Fibroblast of lung (primary cell): Measurements from ENCODE around the gene TUNAR. TPM values are rescaled to one million over a fixed set of nuclear protein-coding genes. Genes with fewer than 3 reads are reported as not detected.

Experiments
- DNase-seq, 2 donors: peaks; one replicate each; pipeline versions ENCODE4 v3.0.0 to v3.0.0-alpha.2; 2010; ENCODE audit warnings: low read depth in 2 of 2
- H2AFZ ChIP-seq: 2 replicates; pipeline ENCODE4 v1.5.1; 2012; ENCODE audit warnings: low read length, control low read depth, inconsistent platforms
- H3K27ac ChIP-seq: 2 replicates; pipeline ENCODE4 v1.5.1; 2011; ENCODE audit warnings: low read length, control low read depth; ENCODE audit not compliant: insufficient read depth
- H3K27me3 ChIP-seq: 2 replicates; pipeline ENCODE4 v1.5.1; 2011; ENCODE audit warnings: mild to moderate bottlenecking, low read length; ENCODE audit not compliant: control insufficient read depth, insufficient read depth
- H3K36me3 ChIP-seq: 2 replicates; pipeline ENCODE4 v1.5.1; 2011; ENCODE audit warnings: low read length; ENCODE audit not compliant: control insufficient read depth, insufficient read depth
- H3K4me1 ChIP-seq: 2 replicates; pipeline ENCODE4 v1.5.1; 2011; ENCODE audit warnings: low read length; ENCODE audit not compliant: control insufficient read depth, insufficient read depth; ENCODE audit errors: extremely low read depth
- H3K4me2 ChIP-seq: 2 replicates; pipeline ENCODE4 v1.5.1; 2011; ENCODE audit warnings: low read length, control low read depth; ENCODE audit not compliant: insufficient read depth; ENCODE audit errors: extremely low read depth
- H3K4me3 ChIP-seq, 4 experiments: fragments of 200-600 bp in 1 of 4; sonication (generic) in 1 of 4; replicated peaks in 1 of 4; 2 replicates each; pipeline ENCODE4 v1.5.1; 2011 to 2016; ENCODE audit warnings: low read length in 4 of 4, low read depth in 3 of 4, mild to moderate bottlenecking in 3 of 4, control low read depth in 2 of 4, inconsistent platforms in 1 of 4, mixed read lengths in 1 of 4; ENCODE audit not compliant: insufficient read depth in 1 of 4; ENCODE audit errors: control extremely low read depth in 1 of 4
- H3K79me2 ChIP-seq: 2 replicates; pipeline ENCODE4 v1.5.1; 2012; ENCODE audit warnings: mild to moderate bottlenecking, low read length, inconsistent platforms; ENCODE audit not compliant: control insufficient read depth, insufficient read depth
- H3K9ac ChIP-seq: 2 replicates; pipeline ENCODE4 v1.5.1; 2011; ENCODE audit warnings: mild to moderate bottlenecking, low read length, control low read depth; ENCODE audit not compliant: insufficient read depth
- H3K9me3 ChIP-seq: 2 replicates; pipeline ENCODE4 v1.5.1; 2012; ENCODE audit warnings: low read depth, low read length; ENCODE audit not compliant: control insufficient read depth, insufficient read depth
- H4K20me1 ChIP-seq: 2 replicates; pipeline ENCODE4 v1.5.1; 2011; ENCODE audit warnings: low read length; ENCODE audit not compliant: control insufficient read depth, insufficient read depth; ENCODE audit errors: extremely low read depth
- EZH2 ChIP-seq: IDR thresholded peaks from 2 replicates; pipeline ENCODE4 v1.5.1; 2012; ENCODE audit warnings: low read length, control low read depth, mild to moderate bottlenecking; ENCODE audit errors: missing control alignments
- polyA plus RNA-seq, 2 donors: library from polyadenylated mRNA; depleted of rRNA in 1 of 2; stranded (reverse) in 1 of 2; unstranded in 1 of 2; fragments of >200 nt; gene quantifications; 2 replicates each; pipeline ENCODE4 v1.2.1, GENCODE V29; 2011 to 2012; ENCODE audit warnings: missing spikeins in 1 of 2
- total RNA-seq: library from RNA; depleted of rRNA; stranded (reverse); fragments of >200 nt; gene quantifications from 2 replicates; pipeline ENCODE4 v1.2.1, GENCODE V29; 2014
- TF ChIP-seq, protein P1 (sequence below), 2 donors: IDR thresholded peaks in 1 of 2; conservative IDR thresholded peaks in 1 of 2; 1 replicate in 1 of 2; 2 replicates in 1 of 2; pipeline ENCODE4 v1.5.1; 2011 to 2012; ENCODE audit warnings: low read length in 2 of 2, control low read depth in 1 of 2, inconsistent platforms in 1 of 2, low read depth in 1 of 2, mild to moderate bottlenecking in 1 of 2

TUNAR gene
- total and polyA plus RNA-seq, 2 donors (not counting 1 experiment from before 2014, with no cell fraction given): not detected

DNA sequence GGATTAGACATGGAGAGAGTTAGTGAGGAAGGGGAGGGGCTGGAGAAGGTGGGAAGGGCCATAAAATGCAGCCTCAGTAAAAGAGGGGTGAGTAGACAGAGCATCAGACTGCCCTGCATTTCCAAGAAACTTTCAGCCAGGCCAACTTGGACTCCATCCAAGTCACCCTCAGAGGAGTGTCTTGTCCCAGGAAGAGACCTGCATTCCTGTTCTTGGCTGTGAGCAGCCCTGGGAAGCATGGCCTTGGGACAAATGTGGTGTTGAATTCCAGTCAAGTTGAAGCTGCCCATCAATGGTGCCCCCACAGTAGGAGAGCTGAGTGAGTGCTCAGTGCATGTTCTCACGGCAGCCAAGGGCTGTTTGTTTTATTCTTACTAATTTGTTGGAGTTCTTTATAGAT is 35.0 kb upstream of the TUNAR start:
- Histone ChIP-seq H3K9ac (no peak overlapping the region), H2AFZ (no peak overlapping the region), H3K27ac (no peak overlapping the region), H3K4me2 (no peak overlapping the region), H3K4me3 (no peak overlapping the region), H3K27me3 (no peaks in the 10 kb centered on the region), H3K79me2 (no peaks in the 10 kb centered on the region), H3K9me3 (no peaks in the 10 kb centered on the region), H4K20me1 (no peaks in the 10 kb centered on the region), H3K36me3 (no peaks in the 10 kb centered on the region), H3K4me1 (no peaks in the 10 kb centered on the region)
- DNase-seq: no peak
- TF ChIP-seq, protein P1, sequence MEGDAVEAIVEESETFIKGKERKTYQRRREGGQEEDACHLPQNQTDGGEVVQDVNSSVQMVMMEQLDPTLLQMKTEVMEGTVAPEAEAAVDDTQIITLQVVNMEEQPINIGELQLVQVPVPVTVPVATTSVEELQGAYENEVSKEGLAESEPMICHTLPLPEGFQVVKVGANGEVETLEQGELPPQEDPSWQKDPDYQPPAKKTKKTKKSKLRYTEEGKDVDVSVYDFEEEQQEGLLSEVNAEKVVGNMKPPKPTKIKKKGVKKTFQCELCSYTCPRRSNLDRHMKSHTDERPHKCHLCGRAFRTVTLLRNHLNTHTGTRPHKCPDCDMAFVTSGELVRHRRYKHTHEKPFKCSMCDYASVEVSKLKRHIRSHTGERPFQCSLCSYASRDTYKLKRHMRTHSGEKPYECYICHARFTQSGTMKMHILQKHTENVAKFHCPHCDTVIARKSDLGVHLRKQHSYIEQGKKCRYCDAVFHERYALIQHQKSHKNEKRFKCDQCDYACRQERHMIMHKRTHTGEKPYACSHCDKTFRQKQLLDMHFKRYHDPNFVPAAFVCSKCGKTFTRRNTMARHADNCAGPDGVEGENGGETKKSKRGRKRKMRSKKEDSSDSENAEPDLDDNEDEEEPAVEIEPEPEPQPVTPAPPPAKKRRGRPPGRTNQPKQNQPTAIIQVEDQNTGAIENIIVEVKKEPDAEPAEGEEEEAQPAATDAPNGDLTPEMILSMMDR (conservative IDR thresholded peaks at IDR 0.05 in 1 of 2, IDR thresholded peaks at IDR 0.05 in 1 of 2; ENCODE audit: low read depth in 1 of 2, low read length in 2 of 2): no peak
- TF ChIP-seq EZH2: no peak

DNA sequence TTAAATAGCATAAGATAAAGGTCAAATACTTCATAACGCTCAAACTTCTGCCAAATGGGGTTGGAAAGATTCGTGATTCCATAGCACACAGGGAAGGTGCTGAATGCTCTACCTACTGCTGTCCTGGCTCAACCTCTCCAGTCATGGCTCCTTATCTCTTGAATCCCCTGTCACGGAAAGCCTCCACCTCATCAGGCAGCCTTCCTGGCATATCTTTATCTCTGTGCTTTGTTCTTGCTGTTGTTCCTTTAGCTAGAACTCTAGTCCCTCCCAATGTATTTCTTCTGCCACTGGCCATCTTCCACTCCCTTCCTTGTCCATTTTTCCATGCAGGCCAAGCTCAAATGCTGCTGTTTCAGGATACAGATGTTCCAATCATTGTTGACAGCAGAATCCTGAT is 26.9 kb upstream of the TUNAR start:
- Histone ChIP-seq H3K4me1 (no peaks in the 10 kb centered on the region), H3K27me3 (no peaks in the 10 kb centered on the region), H4K20me1 (no peaks in the 10 kb centered on the region), H2AFZ (no peak overlapping the region), H3K79me2 (no peaks in the 10 kb centered on the region), H3K4me3 (no peak overlapping the region), H3K27ac (no peak overlapping the region), H3K36me3 (no peaks in the 10 kb centered on the region), H3K9me3 (no peaks in the 10 kb centered on the region), H3K9ac (no peak overlapping the region), H3K4me2 (no peak overlapping the region)
- no peak for DNase-seq
- TF ChIP-seq EZH2: no peak
- TF ChIP-seq, protein P1 (conservative IDR thresholded peaks at IDR 0.05 in 1 of 2, IDR thresholded peaks at IDR 0.05 in 1 of 2; ENCODE audit: low read depth in 1 of 2, low read length in 2 of 2): no peak

DNA sequence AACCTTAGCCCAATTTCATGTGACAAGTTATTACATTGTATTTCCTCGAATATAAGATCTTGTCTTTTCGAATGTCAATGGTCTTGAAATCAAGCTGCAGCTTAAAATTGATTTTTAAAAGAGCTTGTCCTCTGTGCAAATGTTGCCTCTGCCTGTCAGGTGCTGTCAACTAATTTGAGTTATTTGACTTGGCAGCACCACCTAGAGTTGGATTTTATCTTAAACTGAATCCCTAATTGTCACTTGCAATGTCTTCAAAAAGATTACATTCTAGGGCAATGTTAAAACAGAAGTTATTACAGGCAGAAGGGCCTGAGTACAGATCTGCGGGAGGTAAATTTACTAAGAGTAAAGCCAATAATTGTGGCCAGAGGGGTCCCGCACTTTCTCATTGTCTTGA is 26.2 kb upstream of the TUNAR start:
- no peak for DNase-seq
- no peak for TF ChIP-seq EZH2
- TF ChIP-seq, protein P1 (conservative IDR thresholded peaks at IDR 0.05 in 1 of 2, IDR thresholded peaks at IDR 0.05 in 1 of 2; ENCODE audit: low read depth in 1 of 2, low read length in 2 of 2): no peak
- no peaks in the 10 kb centered on the region for H4K20me1 ChIP-seq
- H3K4me3 ChIP-seq: no peak overlapping the region
- no peak overlapping the region for H3K4me2 ChIP-seq
- no peaks in the 10 kb centered on the region for H3K36me3 ChIP-seq
- H3K27ac ChIP-seq: no peak overlapping the region
- H3K9ac ChIP-seq: no peak overlapping the region
- H3K9me3 ChIP-seq: no peaks in the 10 kb centered on the region
- H3K27me3 ChIP-seq: no peaks in the 10 kb centered on the region
- no peaks in the 10 kb centered on the region for H3K4me1 ChIP-seq
- no peaks in the 10 kb centered on the region for H3K79me2 ChIP-seq
- no peak overlapping the region for H2AFZ ChIP-seq
